HG02943 (cell line): ENCODE results near the gene SSTR4.
"Not testable (repeated sequence)": the region's sequence is repeated elsewhere in the genome, so short reads cannot be mapped to it uniquely, and the experiment has no call there.

Experiments
- ATAC-seq: cut with Tn5 transposase; IDR thresholded peaks from one replicate; pipeline ENCODE4 v1.9.1; 2021; ENCODE audit warnings: mild to moderate bottlenecking, low read depth, moderate library complexity; ENCODE audit not compliant: unreplicated experiment

The SSTR4 gene

GRCh38 chr20:23017516-23017915 lies 17.6 kb upstream of the SSTR4 start:
- ATAC-seq = no peak

- no peak for ATAC-seq
Measured at GRCh38 chr20:23018432-23018831, 16.7 kb upstream of the SSTR4 start.

- no peak for ATAC-seq
Measured at GRCh38 chr20:23018941-23019340, 16.2 kb upstream of the SSTR4 start.

- ATAC-seq = no peak
Measured at GRCh38 chr20:23019403-23019802, 15.7 kb upstream of the SSTR4 start.

- ATAC-seq = no peak
Measured at GRCh38 chr20:23020230-23021018, 14.7 kb upstream of the SSTR4 start.

GRCh38 chr20:23021541-23021940 lies 13.6 kb upstream of the SSTR4 start:
- no peak for ATAC-seq

GRCh38 chr20:23021951-23022350 lies 13.2 kb upstream of the SSTR4 start:
- no peak for ATAC-seq

GRCh38 chr20:23022849-23023248 lies 12.3 kb upstream of the SSTR4 start:
- no peak for ATAC-seq

GRCh38 chr20:23023621-23024177 lies 11.4 kb upstream of the SSTR4 start:
- no peak for ATAC-seq

GRCh38 chr20:23024701-23025100 lies 10.4 kb upstream of the SSTR4 start:
- ATAC-seq = no peak

- not testable (repeated sequence) for ATAC-seq
Measured at GRCh38 chr20:23025503-23025902, 9.6 kb upstream of the SSTR4 start.

- no peak for ATAC-seq
Measured at GRCh38 chr20:23027721-23028120, 7.4 kb upstream of the SSTR4 start.

- ATAC-seq = no peak
Measured at GRCh38 chr20:23028392-23028791, 6.7 kb upstream of the SSTR4 start.

- ATAC-seq = no peak
Measured at GRCh38 chr20:23029324-23029723, 5.8 kb upstream of the SSTR4 start.

GRCh38 chr20:23031346-23031745 lies 3.8 kb upstream of the SSTR4 start:
- ATAC-seq = no peak

- no peak for ATAC-seq
Measured at GRCh38 chr20:23032056-23032749, 2.9 kb upstream of the SSTR4 start.

- no peak for ATAC-seq
Measured at GRCh38 chr20:23032750-23033078, 2.4 kb upstream of the SSTR4 start.

GRCh38 chr20:23033918-23034317 lies 1.2 kb upstream of the SSTR4 start:
- ATAC-seq = no peak

- no peak for ATAC-seq
Measured at GRCh38 chr20:23035731-23036130, 619 bp downstream of the SSTR4 start.

GRCh38 chr20:23036371-23036770 lies 1.3 kb downstream of the SSTR4 start:
- ATAC-seq = no peak

GRCh38 chr20:23037017-23037481 lies 1.9 kb downstream of the SSTR4 start:
- ATAC-seq = no peak
